Keratinocyte (primary cell): Measurements from ENCODE around the gene ID1.

ENCODE experiments used
- EZH2 ChIP-seq: IDR thresholded peaks from one replicate; pipeline ENCODE4 v1.6.1; 2012; ENCODE audit warnings: inconsistent platforms, mild to moderate bottlenecking, low read length, moderate library complexity
- TF ChIP-seq, protein P1 (sequence below), 3 experiments: IDR thresholded peaks in 1 of 3; conservative IDR thresholded peaks in 1 of 3; optimal IDR thresholded peaks in 1 of 3; 2 replicates in 2 of 3; 3 replicates in 1 of 3; pipeline versions ENCODE3 to v1.5.1; 2011; ENCODE audit warnings: low read length in 3 of 3, mild to moderate bottlenecking in 3 of 3, moderate library complexity in 2 of 3, control low read depth in 1 of 3, inconsistent platforms in 1 of 3; ENCODE audit not compliant: insufficient read depth in 2 of 3; ENCODE audit errors: extremely low read depth in 1 of 3

DNA sequence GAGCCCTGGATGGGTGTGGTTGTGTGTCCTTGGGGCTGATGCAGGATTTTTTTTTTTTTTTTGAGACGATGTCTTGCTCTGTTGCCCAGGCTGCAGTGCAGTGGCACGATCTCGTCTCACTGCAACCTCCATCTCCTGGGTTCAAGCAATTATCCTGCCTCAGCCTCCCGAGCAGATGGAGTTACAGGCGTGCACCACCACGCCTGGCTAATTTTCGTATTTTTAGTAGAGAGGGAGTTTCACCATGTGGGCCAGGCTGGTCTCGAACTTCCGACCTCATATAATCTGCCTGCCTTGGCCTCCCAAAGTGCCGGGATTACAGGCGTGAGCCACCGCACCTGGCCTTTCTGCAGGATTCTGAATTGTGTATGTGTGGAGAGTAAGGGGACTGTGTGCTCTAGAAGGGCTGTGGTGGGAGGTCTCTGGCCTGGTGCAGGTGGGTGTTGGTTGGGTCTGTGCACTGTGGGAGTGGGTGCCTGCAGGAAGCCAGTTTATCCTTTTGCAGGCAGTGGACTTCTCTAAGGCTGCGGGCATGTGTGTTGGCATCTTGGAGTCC is 11.0 kb upstream of the ID1 start:
- TF ChIP-seq EZH2: no peak
- TF ChIP-seq, protein P1, sequence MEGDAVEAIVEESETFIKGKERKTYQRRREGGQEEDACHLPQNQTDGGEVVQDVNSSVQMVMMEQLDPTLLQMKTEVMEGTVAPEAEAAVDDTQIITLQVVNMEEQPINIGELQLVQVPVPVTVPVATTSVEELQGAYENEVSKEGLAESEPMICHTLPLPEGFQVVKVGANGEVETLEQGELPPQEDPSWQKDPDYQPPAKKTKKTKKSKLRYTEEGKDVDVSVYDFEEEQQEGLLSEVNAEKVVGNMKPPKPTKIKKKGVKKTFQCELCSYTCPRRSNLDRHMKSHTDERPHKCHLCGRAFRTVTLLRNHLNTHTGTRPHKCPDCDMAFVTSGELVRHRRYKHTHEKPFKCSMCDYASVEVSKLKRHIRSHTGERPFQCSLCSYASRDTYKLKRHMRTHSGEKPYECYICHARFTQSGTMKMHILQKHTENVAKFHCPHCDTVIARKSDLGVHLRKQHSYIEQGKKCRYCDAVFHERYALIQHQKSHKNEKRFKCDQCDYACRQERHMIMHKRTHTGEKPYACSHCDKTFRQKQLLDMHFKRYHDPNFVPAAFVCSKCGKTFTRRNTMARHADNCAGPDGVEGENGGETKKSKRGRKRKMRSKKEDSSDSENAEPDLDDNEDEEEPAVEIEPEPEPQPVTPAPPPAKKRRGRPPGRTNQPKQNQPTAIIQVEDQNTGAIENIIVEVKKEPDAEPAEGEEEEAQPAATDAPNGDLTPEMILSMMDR (optimal IDR thresholded peaks at IDR 0.05 in 1 of 3, IDR thresholded peaks at IDR 0.05 in 1 of 3, conservative IDR thresholded peaks at IDR 0.05 in 1 of 3; ENCODE audit: extremely low read depth in 1 of 3, insufficient read depth in 2 of 3, low read length in 3 of 3): no peak
